IPS-18a (cell line): ENCODE results near the gene ETHE1.
A peak's percentile ranks its signal among the peaks of the same experiment; 100 is the strongest.
"Not testable (repeated sequence)": the region's sequence is repeated elsewhere in the genome, so short reads cannot be mapped to it uniquely, and the experiment has no call there.

Experiments
- H3K27ac ChIP-seq: one replicate; pipeline ENCODE4 v1.5.1; 2013; ENCODE audit warnings: low read length
- H3K27me3 ChIP-seq: one replicate; pipeline ENCODE4 v1.6.1; 2013; ENCODE audit warnings: mild to moderate bottlenecking, low read length; ENCODE audit not compliant: control insufficient read depth, insufficient read depth
- H3K36me3 ChIP-seq: one replicate; pipeline ENCODE4 v1.6.1; 2013; ENCODE audit warnings: low read depth, low read length; ENCODE audit not compliant: control insufficient read depth
- H3K4me1 ChIP-seq: one replicate; pipeline ENCODE4 v1.6.1; 2013; ENCODE audit warnings: low read depth, low read length; ENCODE audit not compliant: control insufficient read depth
- H3K4me3 ChIP-seq: one replicate; pipeline ENCODE4 v1.5.1; 2013; ENCODE audit warnings: low read length
- H3K9ac ChIP-seq: one replicate; pipeline ENCODE4 v1.6.1; 2013; ENCODE audit warnings: mild to moderate bottlenecking, low read length, moderate library complexity
- H3K9me3 ChIP-seq: one replicate; pipeline ENCODE4 v1.6.1; 2013; ENCODE audit warnings: low read depth, low read length; ENCODE audit not compliant: control insufficient read depth

ETHE1 gene

DNA sequence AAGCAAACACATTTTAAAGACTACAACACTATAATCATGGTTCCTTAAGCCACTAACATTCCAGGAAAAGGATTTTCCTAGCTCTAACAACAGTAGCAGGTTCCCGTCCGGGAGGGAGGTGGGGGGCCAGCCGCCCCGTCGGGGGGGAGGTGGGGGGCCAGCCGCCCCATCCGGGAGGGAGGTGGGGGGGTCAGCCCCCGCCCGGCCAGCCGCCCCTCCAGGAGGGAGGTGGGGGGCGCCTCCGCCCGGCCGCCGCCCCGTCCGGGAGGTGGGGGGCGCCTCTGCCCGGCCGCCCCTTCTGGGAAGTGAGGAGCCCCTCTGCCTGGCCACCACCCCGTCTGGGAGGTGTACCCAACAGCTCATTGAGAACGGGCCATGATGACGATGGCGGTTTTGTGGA, 20.9 kb upstream of the ETHE1 start:
- not testable (repeated sequence) for H3K4me3 ChIP-seq, H3K9ac ChIP-seq, H3K4me1 ChIP-seq, H3K9me3 ChIP-seq, H3K27me3 ChIP-seq, H3K27ac ChIP-seq
- H3K36me3 ChIP-seq, result peaks cover 32% of the 10 kb centered on the region

DNA sequence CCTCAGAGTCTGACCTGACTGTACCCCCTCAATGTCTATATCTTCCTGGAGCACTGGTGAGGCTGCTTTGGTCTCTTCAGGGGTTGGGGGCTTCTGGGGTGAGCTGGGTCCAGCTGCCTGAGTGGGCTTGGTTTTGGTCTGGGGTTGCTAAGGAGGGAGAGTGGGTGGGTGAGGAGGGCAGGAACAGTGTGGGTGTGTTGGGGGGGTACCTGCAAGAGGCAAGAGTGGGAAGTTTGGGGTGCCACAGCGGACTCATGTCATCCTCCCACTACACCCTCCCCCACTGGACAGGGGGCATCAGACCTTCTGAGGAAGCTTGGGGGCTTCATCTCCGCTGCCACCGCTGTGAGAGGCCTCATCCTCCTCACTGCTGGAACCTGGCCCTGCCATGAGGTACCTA, 19.6 kb upstream of the ETHE1 start:
- H3K4me1 ChIP-seq, result no peaks in the 10 kb centered on the region
- H3K27ac ChIP-seq, result no peak overlapping the region
- no peak overlapping the region for H3K9ac ChIP-seq
- no peaks in the 10 kb centered on the region for H3K9me3 ChIP-seq
- peaks cover 29% of the 10 kb centered on the region for H3K36me3 ChIP-seq
- H3K4me3 ChIP-seq, result no peak overlapping the region
- no peaks in the 10 kb centered on the region for H3K27me3 ChIP-seq

DNA sequence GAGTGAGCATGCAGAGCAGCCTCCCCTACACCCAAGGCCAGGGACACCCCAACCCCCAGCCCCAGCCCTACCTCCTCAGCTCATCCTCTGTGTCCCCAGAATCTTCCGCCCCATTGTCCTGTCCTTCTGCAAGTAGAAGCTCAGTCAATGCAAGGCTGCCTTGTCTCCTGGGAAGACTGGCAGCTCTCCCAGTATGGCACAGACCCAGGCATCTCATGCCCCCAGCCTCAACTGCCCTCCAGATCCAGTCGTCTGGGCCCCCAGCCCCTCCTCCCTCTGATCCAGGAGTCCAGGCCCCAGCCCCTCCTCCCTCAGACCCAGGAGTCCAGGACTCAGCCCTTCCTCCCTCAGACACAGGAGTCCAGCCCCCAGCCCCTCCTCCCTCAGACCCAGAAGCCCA, 19.0 kb upstream of the ETHE1 start:
- H3K9me3 ChIP-seq, result no peaks in the 10 kb centered on the region
- no peaks in the 10 kb centered on the region for H3K4me1 ChIP-seq
- H3K36me3 ChIP-seq, result peaks cover 23% of the 10 kb centered on the region
- no peak overlapping the region for H3K4me3 ChIP-seq
- H3K27ac ChIP-seq, result no peak overlapping the region
- no peak overlapping the region for H3K9ac ChIP-seq
- no peaks in the 10 kb centered on the region for H3K27me3 ChIP-seq

DNA sequence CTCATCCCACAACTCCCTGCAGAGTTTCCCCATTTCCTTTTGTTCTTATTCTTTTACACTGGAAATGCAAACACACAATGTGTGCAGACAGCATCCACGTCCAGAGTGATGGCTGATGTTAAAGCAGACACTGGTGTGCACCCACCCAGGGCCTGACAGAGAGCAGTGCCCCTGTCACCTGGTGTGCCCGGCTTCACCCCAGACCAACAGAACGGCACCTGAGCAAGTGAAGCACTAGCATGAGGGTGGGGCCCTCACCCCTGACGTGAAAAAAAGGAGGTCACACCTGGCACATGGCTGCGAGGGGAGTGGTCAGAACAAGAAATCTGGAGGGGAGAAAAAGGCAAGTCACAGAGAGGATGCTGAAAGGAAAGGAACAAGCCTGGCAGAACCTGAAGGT, 18.3 kb upstream of the ETHE1 start:
- Histone ChIP-seq H3K9me3 (no peaks in the 10 kb centered on the region), H3K4me3 (no peak overlapping the region), H3K27ac (no peak overlapping the region), H3K27me3 (no peaks in the 10 kb centered on the region), H3K4me1 (no peaks in the 10 kb centered on the region), H3K36me3 (peaks cover 24% of the 10 kb centered on the region), H3K9ac (no peak overlapping the region)

DNA sequence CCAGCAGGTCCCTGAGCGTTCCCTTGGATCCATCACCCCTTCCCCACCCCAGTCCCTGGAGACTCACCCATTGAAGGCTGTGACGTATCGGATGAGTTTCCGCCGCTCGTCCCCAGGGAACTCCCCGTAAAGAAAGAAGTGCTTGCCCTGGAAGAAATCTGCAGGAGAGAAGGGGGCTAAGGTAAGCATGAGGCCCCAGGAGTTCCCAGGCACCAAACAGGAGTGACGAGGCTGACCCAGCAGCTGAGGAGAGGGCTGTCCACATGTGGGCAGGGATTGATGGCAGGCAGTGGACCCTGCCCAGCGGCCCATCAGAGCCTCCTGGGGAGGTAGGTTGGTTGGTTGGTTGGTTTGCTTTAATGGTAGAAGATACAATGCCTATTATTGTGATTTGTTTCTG, 17.1 kb upstream of the ETHE1 start:
- Histone ChIP-seq H3K27ac (no peak overlapping the region), H3K4me3 (no peak overlapping the region), H3K27me3 (no peaks in the 10 kb centered on the region), H3K9me3 (no peaks in the 10 kb centered on the region), H3K36me3 (peaks cover 32% of the 10 kb centered on the region), H3K4me1 (no peaks in the 10 kb centered on the region), H3K9ac (no peak overlapping the region)

DNA sequence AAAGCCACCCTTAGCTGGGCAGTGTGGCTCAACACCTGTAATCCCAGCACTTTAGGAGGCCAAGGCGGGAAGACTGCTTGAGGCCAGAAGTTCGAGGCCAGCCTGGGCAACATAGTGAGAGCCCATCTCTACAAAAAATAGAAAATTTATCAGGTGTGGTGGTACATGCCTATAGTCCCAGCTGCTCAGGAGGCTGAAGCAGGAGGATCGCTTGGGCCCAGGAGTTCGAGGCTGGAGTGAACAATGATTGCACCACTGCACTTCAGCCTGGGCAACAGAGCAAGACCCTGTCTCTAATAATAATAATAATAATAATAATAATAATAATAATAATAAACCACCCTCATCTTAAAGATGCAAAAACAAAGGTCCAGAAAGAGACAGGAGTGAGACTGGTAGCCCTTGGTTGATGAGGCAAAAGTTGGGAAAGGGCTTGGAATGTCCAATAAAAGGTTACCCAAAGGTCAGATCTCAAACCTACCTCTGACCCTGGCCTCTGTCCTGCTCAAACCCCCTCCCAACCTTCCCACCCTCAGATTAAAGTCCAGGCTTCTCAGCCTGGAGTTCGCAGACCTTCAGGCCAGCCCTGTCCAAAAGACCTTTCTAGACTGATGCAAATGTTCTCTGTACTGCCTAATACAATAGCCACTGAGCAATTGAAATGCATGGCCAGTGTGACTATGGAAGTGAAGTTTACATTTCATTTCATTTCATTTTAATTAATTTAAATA, 15.1 kb upstream of the ETHE1 start:
- Histone ChIP-seq H3K4me1 (no peaks in the 10 kb centered on the region), H3K4me3 (no peak overlapping the region), H3K36me3 (peaks cover 40% of the 10 kb centered on the region), H3K9ac (no peak overlapping the region), H3K9me3 (no peaks in the 10 kb centered on the region), H3K27ac (no peak overlapping the region), H3K27me3 (no peaks in the 10 kb centered on the region)

DNA sequence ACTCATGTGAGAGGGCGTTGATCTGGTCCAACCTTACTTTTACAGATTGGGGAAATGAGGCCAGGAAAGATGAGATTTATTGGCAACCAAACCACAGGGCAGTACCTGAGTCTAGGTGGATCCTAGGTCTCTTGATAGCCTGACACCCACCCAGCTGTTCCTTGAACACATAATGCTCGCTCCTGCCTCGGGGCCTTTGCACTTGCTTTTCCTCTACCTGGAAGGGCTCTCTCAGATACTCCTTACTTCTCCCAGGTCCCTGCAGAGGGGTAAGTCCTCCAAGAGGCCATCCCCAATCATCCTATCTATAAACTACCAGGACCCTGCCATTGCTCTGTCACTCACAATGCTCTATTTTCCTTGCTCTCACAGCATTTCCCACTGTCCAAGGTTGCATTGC, 13.4 kb upstream of the ETHE1 start:
- Histone ChIP-seq H3K27ac (no peak overlapping the region), H3K36me3 (peaks cover 40% of the 10 kb centered on the region)

DNA sequence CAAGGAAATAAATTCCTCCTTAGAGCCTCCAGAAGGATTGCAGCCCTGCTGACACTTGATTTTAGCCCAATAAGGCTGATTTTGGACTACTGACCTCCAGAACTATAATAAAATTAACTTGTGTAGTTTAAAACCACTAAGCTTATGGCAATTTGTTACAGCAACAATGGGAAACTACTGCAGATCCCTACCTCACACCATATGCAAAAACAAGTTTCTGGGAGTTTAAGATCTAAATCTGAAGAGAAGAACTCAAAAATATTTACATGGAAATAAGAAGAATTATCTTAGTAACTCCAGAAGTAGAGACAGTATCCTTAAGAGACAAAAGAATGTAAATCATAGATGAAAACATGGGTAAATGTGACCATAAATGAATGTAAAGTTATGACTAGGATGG, 11.9 kb upstream of the ETHE1 start:
- Histone ChIP-seq H3K27ac (no peak overlapping the region), H3K4me3 (no peak overlapping the region), H3K4me1 (peaks cover 11% of the 10 kb centered on the region), H3K9me3 (no peaks in the 10 kb centered on the region), H3K27me3 (no peaks in the 10 kb centered on the region), H3K36me3 (peaks cover 37% of the 10 kb centered on the region), H3K9ac (no peak overlapping the region)

More for the DNA sequence above, 13.4 kb upstream of the ETHE1 start:
- H3K9me3 ChIP-seq, result no peaks in the 10 kb centered on the region
- no peaks in the 10 kb centered on the region for H3K27me3 ChIP-seq
- no peak overlapping the region for H3K9ac ChIP-seq
- H3K4me3 ChIP-seq, result no peak overlapping the region
- H3K4me1 ChIP-seq, result peaks cover 5% of the 10 kb centered on the region

DNA sequence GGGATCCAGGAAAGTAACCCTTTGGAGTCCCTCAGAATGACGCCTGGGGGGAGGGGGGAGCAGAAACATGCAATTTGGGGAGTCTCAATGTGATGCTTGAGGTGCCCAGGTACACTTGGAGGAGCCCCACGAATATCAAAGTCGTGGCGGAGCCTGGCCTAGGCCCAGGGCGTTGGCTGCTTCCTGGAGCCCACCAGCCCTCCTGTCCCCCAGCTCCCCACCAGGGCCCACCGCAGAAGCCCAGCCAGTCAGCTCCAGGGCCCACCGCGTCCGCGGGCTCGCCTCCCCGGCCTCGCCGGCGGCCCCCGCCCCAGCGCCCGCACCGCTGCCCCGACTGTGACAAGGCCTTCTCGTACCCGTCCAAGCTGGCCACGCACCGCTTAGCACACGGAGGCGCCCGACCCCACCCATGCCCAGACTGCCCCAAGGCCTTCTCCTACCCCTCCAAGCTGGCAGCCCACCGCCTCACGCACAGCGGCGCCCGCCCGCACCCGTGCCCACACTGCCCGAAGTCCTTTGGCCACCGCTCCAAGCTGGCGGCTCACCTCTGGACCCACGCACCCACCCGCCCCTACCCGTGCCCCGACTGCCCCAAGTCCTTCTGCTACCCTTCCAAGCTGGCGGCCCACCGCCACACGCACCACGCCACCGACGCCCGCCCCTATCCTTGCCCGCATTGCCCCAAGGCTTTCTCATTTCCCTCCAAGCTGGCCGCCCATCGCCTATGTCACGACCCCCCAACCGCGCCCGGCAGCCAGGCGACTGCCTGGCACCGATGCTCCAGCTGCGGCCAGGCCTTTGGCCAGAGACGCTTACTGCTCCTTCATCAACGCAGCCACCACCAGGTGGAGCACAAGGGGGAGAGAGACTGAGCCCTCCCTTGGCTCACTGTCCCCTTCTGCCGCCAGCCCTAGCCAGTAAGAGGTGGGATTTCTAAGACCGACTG, 8.1 kb upstream of the ETHE1 start:
- no peaks in the 10 kb centered on the region for H3K27me3 ChIP-seq
- H3K4me3 ChIP-seq, result no peak overlapping the region
- H3K36me3 ChIP-seq, result peaks cover 14% of the 10 kb centered on the region
- H3K27ac ChIP-seq, result no peak overlapping the region
- peaks cover 11% of the 10 kb centered on the region for H3K4me1 ChIP-seq
- H3K9ac ChIP-seq, result no peak overlapping the region
- H3K9me3 ChIP-seq, result no peaks in the 10 kb centered on the region

DNA sequence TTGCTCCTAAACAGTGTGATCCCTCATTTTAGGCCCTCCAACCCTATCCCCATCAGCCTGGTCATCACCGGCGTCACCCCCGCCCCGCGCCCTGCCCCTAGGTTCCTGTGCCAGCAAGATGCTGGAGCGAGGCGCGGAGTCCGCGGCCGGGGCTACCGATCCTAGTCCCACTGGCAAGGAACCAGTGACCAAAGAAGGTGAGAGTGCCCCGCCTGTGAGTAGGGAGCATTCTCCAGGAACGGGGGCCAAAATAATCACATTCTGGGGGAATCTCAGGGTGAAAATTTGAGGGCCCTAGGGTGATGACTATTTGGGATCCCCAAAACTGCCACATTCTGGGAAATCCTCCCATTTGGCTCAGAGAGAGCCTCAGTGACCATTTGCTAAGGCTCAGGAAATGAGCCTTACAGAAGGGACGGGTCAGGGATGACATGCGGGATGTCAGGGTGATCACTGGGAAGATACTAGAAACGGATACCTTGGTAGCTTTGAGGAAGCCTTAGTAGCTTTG, 7.4 kb upstream of the ETHE1 start:
- Histone ChIP-seq H3K4me1 (peaks cover 11% of the 10 kb centered on the region), H3K36me3 (peaks cover 11% of the 10 kb centered on the region), H3K27ac (no peak overlapping the region), H3K27me3 (no peaks in the 10 kb centered on the region), H3K4me3 (peak overlapping the region; percentile 71), H3K9me3 (no peaks in the 10 kb centered on the region), H3K9ac (peak overlapping the region; percentile 43)

DNA sequence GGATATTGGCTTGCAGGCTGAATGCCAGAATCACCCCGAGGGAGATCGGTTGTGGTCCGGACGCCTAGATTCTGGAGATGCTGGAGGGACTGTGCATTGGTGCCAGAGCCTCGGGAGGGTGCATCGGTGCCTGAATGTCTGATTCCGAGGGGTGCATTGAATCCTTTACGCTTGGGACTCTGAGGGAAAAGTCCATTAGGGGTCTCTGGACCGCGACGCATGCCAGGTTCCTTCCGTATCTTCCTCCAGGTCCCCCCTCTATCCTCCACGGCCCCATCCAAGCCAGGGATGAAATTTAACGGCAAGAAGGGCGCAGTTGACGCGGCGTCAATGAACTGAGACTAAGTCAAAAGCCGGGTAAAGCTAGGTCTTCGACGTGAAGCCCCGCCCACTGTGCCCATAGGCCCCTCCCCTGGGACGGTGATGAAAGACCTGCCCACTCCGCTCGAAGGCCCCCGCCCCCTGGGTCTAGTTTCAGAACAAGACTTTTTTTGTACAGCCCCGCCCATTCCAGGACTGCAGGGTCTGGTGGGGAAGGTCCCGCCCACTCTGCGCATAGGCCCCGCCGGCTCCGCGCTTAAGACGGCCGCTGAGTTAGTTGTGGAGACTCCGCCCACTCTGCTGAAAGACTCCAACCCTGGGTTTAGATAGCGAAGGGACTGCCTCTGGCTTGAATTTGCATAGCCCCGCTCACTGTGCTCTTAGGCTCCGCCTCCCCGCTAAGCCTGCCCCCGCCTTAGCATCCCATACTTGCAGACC, 6.7 kb upstream of the ETHE1 start:
- Histone ChIP-seq H3K4me3 (peak overlapping the region; percentile 71), H3K36me3 (peaks cover 6% of the 10 kb centered on the region), H3K27me3 (peaks cover under 1% of the 10 kb centered on the region), H3K9ac (peak overlapping the region; percentile 43), H3K9me3 (no peaks in the 10 kb centered on the region), H3K4me1 (peaks cover 11% of the 10 kb centered on the region), H3K27ac (no peak overlapping the region)
